Mesenteric fat pad (tissue), 1 donor: ENCODE measurements around the gene PLBD1. TPM values are rescaled to one million over a fixed set of nuclear protein-coding genes. Genes with fewer than 3 reads are reported as not detected.

ENCODE experiments used
- DNase-seq: peaks from one replicate; pipeline ENCODE4 v3.0.0-alpha.2; 2020; ENCODE audit warnings: low spot score
- total RNA-seq: library from RNA; stranded (reverse); fragmentation: NEBNext Ultra II Directional; extraction: Animal tissue kit (Norgen Biotek cat#: 25700); gene quantifications from one replicate; pipeline ENCODE4 v1.2.1, GENCODE V29; 2021
- donor health status: DM: yes; HTN: yes; CAD: no.

PLBD1 gene
- total RNA-seq, 1 donor from 2014 or later: 35.7 TPM

DNA sequence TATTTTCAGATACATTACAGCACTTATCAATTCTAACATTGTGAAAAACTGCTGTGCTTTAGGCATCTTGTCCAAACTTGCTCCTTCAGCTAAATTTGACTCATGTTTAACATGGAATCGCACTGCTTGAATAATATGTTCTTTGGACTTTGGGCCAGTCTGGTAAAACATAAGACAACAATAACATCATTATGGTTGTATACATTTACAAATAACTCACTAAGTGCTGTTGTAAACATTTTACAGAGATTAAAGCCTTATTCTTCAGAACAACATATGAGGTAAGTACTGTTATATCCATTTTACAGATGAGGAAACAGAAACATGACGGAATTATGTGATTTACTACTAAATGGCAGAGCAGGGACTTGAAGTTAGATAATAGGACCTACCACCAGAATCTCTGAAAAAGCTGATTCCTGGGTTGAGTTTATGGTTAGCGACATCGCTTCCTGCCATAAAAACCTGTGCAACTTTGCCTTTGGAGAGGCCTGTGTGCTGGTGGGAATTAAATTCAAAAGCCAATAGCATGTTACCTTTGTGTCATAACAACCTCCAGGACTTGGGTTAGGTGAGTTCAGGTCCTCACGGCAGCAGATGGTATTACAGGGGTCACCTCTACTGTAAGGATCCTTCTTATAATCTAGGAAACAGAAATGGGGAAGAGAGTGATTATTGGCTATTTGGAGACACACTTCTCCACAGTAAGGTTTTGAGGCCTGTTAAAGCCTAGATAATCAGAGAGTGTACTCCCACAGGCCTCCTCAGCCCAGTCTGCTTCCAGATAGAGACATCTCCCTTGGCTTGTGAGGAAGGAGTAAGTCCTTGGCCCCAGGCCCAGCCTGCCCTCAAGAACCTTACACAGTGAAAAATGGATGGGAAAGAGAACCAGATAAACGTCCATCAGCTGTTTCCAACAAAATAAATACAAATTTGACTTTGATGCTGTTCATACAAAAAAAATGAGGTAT, 61.8 kb downstream of the PLBD1 start:
- no peak for DNase-seq

- DNase-seq: no peak
Measured at GRCh38 chr12:14495326-14495725, 72.4 kb downstream of the PLBD1 start.

GRCh38 chr12:14482886-14483285, 84.8 kb downstream of the PLBD1 start:
- no peak for DNase-seq

DNA sequence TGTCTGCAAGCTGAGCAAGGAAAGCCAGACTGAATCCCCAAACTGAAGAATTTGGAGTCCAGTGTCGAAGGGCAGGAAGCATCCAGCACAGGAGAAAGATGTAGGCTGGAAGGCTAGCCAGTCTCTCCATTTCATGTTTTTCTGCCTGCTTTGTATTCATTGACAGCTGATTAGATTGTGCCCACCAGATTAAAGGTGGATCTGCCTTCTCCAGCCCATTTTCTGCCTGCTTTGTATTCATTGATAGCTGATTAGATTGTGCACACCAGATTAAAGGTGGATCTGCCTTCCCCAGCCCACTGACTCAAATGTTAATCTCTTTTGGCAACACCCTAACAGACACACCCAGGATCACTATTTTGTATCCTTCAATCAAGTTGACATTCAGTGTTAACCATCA, 85.3 kb downstream of the PLBD1 start:
- DNase-seq: no peak

GRCh38 chr12:14481201-14481600, 86.5 kb downstream of the PLBD1 start:
- DNase-seq: no peak

DNA sequence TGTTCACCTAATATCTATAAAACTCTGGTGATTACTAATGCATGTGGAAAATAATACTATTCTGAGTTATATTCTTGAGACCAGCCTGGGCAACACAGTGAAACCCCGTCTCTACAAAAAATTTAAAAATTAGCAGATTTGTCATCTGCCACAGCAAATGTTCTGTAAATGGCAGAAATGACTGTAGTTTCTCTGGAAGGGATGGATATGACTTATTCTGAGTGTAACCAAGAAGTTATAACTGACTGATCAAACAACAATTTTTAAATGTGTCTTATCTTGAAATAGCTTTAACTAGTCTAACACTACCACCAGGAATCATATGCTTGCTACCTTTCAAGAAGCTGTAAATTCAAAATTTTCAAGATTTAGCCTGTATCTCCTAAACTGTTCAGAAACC, 88.7 kb downstream of the PLBD1 start:
- DNase-seq: no peak

- DNase-seq: no peak
Measured at GRCh38 chr12:14473707-14474287, 93.9 kb downstream of the PLBD1 start.

DNA sequence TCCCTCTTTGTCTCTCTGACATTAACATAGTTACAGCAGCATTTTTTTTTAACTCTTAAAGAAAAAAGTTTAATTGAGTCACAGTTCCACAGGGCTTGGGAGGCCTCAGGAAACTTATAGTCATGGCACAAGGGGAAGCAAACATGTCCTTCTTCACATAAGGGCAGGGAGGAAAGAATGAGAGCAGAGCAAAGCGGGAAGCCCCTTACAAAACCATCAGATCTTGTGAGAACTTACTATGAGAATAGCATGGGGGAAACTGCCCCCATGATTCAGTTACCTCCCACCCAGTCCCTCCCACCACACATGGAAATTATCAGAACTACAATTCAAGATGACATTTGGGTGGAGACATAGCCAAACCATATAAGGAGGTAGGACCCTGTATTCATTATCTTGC, 96.2 kb downstream of the PLBD1 start:
- DNase-seq: no peak

- DNase-seq: no peak
Measured at GRCh38 chr12:14460212-14460841, 107.4 kb downstream of the PLBD1 start.

- no peak for DNase-seq
Measured at GRCh38 chr12:14454098-14454907, 113.4 kb downstream of the PLBD1 start.

Other genes starting within 250 kb of the PLBD1 start
- gene ATF7IP, start 202.2 kb downstream of the PLBD1 start, total RNA-seq: 59.7 TPM
- not detected for gene GUCY2C, start 128.7 kb upstream of the PLBD1 start, total RNA-seq
- gene WBP11, start 235.6 kb upstream of the PLBD1 start, total RNA-seq: 45.4 TPM
- 0.51 TPM for gene C12orf60, start 235.8 kb upstream of the PLBD1 start, total RNA-seq
- not detected for gene SMCO3, start 246.3 kb upstream of the PLBD1 start, total RNA-seq